Activated naive CD4-positive, alpha-beta T cell treated with Interleukin-2 at 50 U/mL for 16 hours (primary cell): ENCODE measurements around the gene ABCB8.

Experiments
- DNase-seq: peaks from one replicate; pipeline ENCODE4 v3.0.0-alpha.2; 2020

ABCB8 gene

GRCh38 chr7:151088856-151089699 lies 60.8 kb downstream of the ABCB8 start:
- no peak for DNase-seq

DNA sequence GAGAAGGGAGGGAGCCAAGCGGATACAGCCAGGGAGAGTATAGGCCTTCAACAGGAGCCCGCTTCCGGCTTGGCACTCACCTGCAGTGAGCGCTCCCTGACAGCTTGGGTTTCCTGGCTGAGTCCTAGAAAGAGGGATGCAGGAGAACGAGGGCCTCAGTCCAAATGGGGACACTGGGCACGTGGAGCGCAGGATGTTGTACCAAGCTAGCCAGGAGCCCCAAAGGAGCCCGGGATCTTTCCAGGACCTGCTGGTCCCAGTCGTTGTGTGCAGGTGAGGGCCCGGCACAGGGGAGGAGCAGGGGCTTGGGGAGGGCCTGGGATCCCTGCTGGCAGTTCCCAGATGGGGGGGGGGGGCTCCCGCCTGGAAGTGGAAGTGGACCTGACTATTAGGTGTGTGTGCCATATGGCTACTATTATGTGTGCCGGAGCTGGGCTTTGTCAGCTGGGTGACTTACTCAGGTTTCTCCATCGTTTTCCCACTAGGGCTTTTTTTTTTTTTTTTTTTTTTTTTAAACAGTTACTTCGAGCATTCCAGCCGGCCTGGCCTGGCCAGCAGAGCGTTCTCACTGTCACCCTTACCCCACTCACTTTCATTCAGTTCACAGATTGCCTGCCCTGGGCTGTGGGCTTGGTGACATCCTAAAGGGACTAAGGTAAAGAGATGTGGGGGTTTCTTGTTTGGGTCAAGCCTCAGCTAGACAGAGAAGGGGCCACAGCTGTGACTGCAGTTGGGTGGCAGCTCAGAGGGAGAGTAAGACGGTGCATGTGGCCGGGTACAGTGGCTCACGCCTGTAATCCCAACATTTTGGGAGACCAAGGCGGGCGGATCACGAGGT lies 61.9 kb downstream of the ABCB8 start:
- DNase-seq, result no peak

GRCh38 chr7:151091003-151091402 lies 62.8 kb downstream of the ABCB8 start:
- DNase-seq, result no peak

DNA sequence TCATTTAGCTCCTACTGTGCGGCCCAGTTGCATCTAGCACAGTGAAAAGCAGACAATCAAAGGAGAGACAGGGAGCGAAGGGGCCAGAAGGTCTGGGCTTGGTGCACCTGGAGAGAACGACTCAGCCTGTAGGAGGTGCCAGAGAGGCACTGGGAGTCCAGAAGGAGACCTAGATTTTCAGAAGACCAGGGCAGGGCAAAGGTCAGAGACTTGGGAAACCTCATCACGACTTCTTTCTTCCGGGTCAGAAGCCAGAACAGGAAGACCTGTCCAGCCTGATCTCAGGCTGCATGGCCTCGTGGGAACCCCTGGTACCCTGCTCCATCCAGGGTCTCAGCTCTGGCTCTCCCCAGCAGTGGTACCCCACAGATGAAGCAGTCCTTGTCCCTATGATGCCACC lies 63.2 kb downstream of the ABCB8 start:
- no peak for DNase-seq

DNA sequence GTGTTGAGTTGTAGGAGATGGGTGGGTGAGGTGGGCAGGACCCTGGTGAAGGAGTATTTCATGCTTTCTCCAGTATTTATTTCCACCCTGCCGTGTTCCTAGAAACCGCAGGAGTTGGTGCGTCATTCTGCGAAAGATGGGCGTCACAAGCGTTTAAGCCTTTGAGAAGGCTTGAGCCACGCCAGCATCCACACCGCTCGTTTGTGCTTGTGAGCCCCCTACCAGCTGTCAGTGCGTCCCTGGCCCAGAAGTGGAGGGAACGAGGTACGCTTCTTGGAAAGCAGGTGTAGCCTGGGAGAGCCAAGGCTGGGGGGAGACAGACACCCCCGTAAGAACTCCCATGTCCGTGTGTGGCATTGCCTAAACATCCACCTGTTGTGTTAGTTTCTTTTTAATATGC lies 63.7 kb downstream of the ABCB8 start:
- DNase-seq, result no peak

- no peak for DNase-seq
Measured at GRCh38 chr7:151093748-151094147, 65.5 kb downstream of the ABCB8 start.

DNA sequence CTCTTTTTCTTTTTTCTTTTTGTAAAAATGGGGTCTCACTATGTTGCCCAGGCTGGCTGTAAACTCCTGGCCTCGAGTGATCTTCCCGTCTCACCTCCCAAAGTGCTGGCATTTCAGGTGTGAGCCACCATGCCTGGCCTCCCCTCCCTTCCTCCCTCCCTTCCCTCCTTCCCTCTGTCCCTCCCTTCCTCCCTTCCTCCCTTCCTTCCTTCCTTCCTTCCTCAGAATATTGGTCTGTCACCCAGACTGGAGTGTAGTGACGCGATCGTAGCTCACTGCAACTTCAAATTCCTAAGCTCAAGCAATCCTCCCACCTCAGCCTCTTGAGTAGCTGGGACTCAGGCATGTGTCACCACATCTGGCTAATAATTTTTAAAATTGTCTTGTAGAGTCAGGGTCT lies 66.4 kb downstream of the ABCB8 start:
- no peak for DNase-seq

DNA sequence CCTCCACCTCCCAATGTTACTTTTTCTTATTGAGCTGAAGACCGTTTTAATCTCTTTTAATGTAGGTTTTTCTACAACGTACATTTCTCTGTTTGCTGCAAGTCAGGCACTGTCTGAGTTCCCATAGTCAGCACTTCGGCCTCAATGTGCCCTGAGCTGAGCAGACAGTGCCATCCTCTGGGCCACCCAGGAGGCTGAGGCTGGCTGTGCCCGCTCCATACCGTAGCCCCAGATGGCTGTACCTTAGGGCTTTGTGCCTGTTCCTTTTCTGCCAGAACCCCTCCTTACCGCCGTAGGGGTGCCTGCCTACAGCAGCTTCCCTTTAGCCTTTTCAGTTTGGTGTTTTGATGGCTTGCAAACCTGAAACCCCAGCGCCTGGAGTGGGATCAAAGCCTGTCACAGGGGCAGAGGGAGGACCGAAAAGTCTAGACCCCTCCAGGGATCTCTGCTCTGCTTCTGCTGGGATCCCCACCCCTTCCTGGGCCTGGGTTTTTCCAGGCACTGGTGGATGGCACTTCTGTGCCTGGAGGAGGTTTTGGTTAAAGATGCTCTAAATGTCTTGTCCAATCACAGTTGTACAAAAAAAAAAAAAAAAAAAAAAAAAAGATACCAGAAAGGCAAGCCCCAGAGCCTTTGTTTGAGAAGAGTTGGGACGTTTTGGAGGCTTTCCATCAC lies 67.0 kb downstream of the ABCB8 start:
- DNase-seq, result no peak

DNA sequence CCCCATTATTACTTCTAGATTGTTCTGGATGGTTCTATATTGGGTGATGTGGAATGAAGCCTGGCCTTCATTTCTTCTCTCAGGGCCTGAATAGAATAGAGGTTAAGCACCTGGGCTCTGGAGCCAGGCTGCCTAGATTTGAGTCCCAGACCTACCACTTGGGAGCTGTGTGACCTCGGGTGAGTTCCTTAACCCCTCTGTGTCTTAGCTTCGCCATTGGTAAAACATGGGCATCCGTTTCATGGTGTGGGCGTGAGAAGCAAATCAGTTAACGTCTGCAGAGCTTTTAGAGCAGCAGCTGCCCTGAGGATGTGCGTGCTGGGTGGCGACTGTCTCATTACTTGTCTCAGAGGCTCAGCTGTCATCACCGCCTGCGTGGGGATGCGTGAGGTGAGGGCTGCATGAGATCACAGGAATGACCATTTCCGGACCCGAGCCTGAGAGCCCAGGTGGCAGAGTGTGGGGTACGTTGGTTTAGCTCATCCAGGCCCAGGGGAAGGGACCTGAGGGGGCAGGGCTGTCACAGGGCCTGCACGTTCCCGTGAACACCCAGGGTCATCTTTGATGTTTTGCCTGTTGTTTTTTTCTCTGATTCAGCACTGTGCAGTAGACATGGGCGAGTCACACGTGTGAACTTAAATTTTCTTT lies 67.7 kb downstream of the ABCB8 start:
- DNase-seq, result no peak
